Measurements from ENCODE around the gene CBR3. TPM values are rescaled to one million over a fixed set of nuclear protein-coding genes. Genes with fewer than 3 reads are reported as not detected.

The CBR3 gene
- total RNA-seq, 1 donor from 2014 or later, result 0.31 TPM

- DNase-seq (ENCODE audit: low spot score in 2 of 2, unreplicated experiment in 2 of 2), result no peak
- Mint-ChIP-seq H3K27me3 (ENCODE audit: low read depth) (no peaks in the 10 kb centered on the region), H3K36me3 (no peaks in the 10 kb centered on the region), H3K27ac (no peak overlapping the region), H3K4me3 (no peak overlapping the region), H3K4me1 (peaks cover 9% of the 10 kb centered on the region), H3K9me3 (no peaks in the 10 kb centered on the region)
- no peak for TF ChIP-seq CTCF (IDR thresholded peaks at IDR 0.05; ENCODE audit: unreplicated experiment)
These were observed 23.6 kb upstream of the CBR3 start for GRCh38 chr21:36111238-36111637.

GRCh38 chr21:36113647-36114428 is 21.0 kb upstream of the CBR3 start:
- peaks cover 5% of the 10 kb centered on the region for H3K9me3 Mint-ChIP-seq
- TF ChIP-seq CTCF (IDR thresholded peaks at IDR 0.05; ENCODE audit: unreplicated experiment), result no peak
- DNase-seq (ENCODE audit: low spot score in 2 of 2, unreplicated experiment in 2 of 2), result no peak
- no peaks in the 10 kb centered on the region for H3K27me3 Mint-ChIP-seq (ENCODE audit: low read depth)
- H3K36me3 Mint-ChIP-seq, result no peaks in the 10 kb centered on the region
- no peak overlapping the region for H3K4me3 Mint-ChIP-seq
- H3K27ac Mint-ChIP-seq, result no peak overlapping the region
- peaks cover 9% of the 10 kb centered on the region for H3K4me1 Mint-ChIP-seq

DNA sequence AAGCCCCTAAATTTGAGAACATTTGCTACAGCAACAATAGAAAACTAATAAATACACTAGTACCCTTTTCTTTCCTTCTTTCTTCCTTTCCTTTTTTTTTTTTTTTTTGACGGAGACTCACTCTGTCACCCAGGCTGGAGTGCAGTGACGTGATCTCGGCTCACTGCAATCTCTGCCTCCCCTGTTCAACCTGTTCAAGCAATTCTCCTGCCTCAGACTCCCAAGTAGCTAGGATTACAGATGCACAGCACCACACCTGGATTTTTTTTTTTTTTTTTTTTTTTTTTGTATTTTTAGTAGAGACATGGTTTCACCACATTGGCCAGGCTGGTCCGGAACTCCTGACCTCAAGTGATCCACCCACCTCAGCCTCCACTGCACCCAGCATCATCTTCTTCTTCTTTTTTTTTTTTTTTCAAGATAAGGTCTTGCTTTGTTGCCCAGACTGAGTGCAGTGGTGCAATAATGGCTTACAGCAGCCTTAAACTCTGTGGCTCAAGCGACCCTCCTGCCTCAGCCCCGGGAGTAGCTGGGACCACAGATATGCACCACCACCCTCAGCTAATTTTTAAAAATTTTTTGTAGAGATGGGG is 19.6 kb upstream of the CBR3 start:
- H3K9me3 Mint-ChIP-seq, result peaks cover 5% of the 10 kb centered on the region
- peaks cover 9% of the 10 kb centered on the region for H3K4me1 Mint-ChIP-seq

GRCh38 chr21:36117286-36117741 is 17.6 kb upstream of the CBR3 start:
- DNase-seq (ENCODE audit: low spot score in 2 of 2, unreplicated experiment in 2 of 2), result no peak
- TF ChIP-seq CTCF (IDR thresholded peaks at IDR 0.05; ENCODE audit: unreplicated experiment), result no peak
- Mint-ChIP-seq H3K4me1 (peaks cover 8% of the 10 kb centered on the region), H3K27me3 (ENCODE audit: low read depth) (no peaks in the 10 kb centered on the region), H3K36me3 (no peaks in the 10 kb centered on the region), H3K27ac (no peak overlapping the region), H3K4me3 (no peak overlapping the region), H3K9me3 (peaks cover 5% of the 10 kb centered on the region)

More for the DNA sequence above, 19.6 kb upstream of the CBR3 start:
- no peak for TF ChIP-seq CTCF (IDR thresholded peaks at IDR 0.05; ENCODE audit: unreplicated experiment)
- Mint-ChIP-seq H3K27ac (no peak overlapping the region), H3K27me3 (ENCODE audit: low read depth) (no peaks in the 10 kb centered on the region), H3K4me3 (no peak overlapping the region), H3K36me3 (no peaks in the 10 kb centered on the region)
- no peak for DNase-seq (ENCODE audit: low spot score in 2 of 2, unreplicated experiment in 2 of 2)

DNA sequence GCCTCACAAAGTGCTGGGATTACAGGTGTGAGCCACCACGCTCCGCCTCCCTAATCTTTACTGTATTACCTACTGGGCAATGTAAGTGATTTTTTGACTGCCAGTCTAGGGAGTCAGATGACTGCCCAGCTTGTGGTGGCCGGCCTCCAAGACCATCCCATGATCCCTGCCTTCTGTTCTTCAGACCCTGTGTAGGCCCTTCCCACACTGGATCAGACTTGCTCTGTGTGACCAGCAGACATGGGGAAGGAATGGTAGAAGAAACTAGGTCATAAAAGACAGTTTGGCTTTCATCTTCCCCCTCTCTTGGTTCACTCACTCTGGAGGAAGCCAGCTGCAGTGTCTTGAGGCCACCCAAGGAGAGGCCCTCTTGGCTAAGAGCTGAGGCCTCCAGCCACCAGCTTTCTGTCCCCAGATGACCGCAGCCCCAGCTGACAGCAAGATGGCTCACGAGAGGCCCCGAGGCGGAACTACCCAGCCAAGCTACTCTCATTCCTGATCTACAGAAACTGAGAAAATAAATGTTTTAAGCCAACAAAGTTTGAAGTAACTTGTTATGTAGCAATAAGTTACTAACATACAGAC is 14.5 kb upstream of the CBR3 start:
- Mint-ChIP-seq H3K27me3 (ENCODE audit: low read depth) (no peaks in the 10 kb centered on the region), H3K9me3 (peaks cover 5% of the 10 kb centered on the region), H3K4me3 (no peak overlapping the region), H3K27ac (no peak overlapping the region), H3K4me1 (no peaks in the 10 kb centered on the region), H3K36me3 (no peaks in the 10 kb centered on the region)
- TF ChIP-seq CTCF (IDR thresholded peaks at IDR 0.05; ENCODE audit: unreplicated experiment), result no peak
- DNase-seq (ENCODE audit: low spot score in 2 of 2, unreplicated experiment in 2 of 2), result no peak
